ENCODE results near the gene HES1.

HES1 gene

DNA sequence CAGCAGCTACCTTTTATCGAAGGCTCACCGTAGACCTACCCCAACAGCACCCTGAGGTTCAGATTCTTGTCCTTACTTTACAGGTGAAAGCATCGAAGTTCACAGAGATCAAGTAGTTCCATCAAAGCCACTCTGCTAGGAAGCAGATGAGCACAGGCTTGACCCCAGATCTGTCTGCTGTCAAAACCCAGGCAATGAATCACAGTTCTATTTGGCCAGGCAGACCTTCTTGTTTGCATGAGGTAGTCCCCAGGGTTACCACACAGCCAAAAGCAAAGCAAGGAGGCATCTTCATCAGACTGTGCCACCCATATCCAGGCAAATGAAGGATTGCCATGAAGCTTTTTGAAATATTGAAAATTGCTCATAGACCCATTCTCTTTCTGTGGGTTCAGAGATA, 33.0 kb downstream of the HES1 start:
- TF ChIP-seq ZNF274 (IDR thresholded peaks at IDR 0.05; ENCODE audit: low read depth, low read length), result no peak
- no peak overlapping the region for H3K4me3 ChIP-seq (ENCODE audit: low read length)

DNA sequence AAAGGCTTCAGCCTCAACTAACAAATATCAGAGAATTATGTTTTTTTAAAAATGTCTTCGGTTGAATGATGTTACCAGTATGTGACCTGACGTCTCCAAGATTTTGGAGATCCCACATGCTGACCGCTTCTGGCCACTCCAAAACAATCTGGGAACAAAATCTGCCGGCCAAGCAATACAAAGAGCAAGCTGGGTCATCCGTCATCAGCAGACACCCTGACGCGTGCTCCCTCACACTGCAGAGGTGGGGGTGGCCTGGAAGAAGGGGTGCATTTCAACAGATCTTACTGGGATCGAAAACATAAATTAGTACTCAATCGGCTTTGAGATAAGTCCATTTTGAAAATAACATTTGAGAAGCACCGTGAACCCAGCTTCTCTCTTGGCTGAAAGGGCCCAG, 33.6 kb downstream of the HES1 start:
- no peak for TF ChIP-seq ZNF274 (IDR thresholded peaks at IDR 0.05; ENCODE audit: low read depth, low read length)
- no peak overlapping the region for H3K4me3 ChIP-seq (ENCODE audit: low read length)

DNA sequence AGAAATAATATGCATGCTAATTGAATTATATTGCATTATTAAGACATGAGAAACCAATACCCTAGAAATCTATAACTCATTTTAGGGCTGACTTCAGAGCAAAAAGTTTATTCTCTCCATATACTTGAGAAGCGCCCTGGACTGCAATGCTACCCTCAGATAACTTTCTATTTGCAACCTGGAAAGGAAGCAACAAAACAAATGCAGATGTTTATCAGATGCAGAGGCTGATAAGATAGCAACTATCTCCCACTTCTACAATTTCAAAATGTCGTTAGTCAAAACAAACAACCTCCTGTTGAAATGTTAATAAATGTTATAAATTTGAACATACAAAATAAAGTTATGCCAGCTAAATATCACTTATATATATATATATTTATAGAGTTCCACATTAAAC, 34.8 kb downstream of the HES1 start:
- TF ChIP-seq ZNF274 (IDR thresholded peaks at IDR 0.05; ENCODE audit: low read depth, low read length), result no peak

DNA sequence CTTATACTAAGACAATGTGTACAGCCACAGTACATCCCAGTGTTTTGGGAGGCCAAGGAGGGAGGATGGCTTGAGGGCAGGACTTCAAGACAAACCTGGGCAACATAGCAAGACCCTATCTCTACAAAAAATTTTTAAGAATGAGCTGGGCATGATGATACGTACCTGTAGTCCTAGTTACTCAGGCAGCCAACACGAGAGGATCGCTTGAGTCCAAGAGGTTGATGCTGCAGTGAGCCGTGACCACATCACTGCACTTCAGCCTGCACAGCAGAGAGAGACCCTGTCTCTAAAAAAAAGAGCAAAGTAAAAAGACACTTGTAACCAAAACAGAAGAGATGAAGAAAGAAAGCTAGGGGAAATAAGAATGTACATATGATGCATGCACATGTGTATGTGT, 38.5 kb downstream of the HES1 start:
- H3K4me3 ChIP-seq (ENCODE audit: low read length), result no peak overlapping the region
- no peak for TF ChIP-seq ZNF274 (IDR thresholded peaks at IDR 0.05; ENCODE audit: low read depth, low read length)

More for the DNA sequence above, 34.8 kb downstream of the HES1 start:
- H3K4me3 ChIP-seq (ENCODE audit: low read length), result no peak overlapping the region

DNA sequence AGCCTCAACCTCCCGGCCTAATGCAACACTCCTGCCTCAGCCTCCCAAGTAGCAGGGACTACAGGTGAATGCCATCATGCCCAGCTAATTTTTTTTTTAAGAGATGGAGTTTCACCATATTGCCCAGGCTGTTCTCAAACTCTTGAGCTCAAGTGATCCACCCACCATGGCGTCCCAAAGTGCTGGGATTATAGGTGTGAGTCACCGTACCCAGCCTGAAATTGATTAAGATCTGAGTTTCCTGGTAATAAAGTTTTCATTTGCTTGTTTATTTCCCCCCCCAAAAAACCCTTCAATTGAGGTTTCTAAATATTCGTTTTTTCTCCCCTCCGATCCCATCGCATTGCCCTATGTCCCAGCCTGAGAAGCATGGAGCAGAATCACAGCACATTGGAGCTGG, 39.0 kb downstream of the HES1 start:
- no peak for TF ChIP-seq ZNF274 (IDR thresholded peaks at IDR 0.05; ENCODE audit: low read depth, low read length)
- no peak overlapping the region for H3K4me3 ChIP-seq (ENCODE audit: low read length)

DNA sequence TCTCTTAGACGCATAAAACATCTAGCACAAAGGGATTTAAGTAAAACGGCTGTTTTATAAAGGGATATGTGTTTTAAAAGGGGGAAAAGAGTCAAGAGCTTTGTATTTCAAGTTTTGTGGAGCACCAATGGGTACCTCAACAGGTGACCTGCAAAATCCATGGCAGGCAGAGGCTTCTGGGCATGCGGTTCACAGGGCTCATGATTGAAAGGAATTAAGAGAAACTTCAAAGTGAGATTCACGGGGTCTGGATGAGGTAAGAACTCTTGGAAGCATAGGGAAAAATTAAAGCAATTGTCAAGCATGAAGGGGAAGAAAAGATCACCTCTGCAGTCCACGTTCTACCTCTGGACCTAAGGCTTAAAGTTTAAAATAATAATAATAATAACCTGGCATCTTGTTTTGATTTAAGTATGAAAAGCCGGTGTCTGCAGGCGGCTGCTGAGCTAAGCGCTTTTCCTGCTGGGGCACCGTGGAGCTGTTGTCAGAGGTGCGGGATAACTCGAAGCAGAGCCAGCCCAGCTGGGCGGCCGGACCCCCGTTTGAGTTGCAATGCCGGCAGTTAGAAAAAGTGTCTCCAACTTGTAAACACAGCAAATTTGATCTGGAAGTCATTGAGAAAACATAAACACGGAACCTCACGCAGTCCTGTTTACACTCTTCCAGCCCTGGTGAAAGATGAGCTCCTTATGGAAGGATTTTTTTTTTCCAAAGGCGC, 40.5 kb downstream of the HES1 start:
- no peak overlapping the region for H3K4me3 ChIP-seq (ENCODE audit: low read length)
- TF ChIP-seq ZNF274 (IDR thresholded peaks at IDR 0.05; ENCODE audit: low read depth, low read length), result no peak

DNA sequence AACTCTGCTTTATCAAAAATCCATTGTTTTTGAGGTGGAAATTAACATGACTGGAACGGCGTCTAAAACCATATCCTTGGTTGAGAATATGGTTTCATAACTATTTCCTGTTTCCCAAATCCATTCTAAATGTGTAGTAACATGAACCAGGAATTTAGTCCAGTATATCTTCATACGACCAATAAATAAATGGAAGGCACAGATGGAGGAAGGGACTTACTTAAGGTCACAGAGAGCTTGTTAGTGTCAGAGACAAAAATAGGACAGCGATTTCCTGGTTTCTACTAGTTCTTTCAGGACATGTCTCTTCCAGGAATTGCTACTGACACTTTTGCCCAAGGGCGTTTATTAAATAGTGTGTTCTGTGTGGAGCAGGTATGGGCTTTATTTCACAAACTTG, 41.2 kb downstream of the HES1 start:
- H3K4me3 ChIP-seq (ENCODE audit: low read length), result no peak overlapping the region
- TF ChIP-seq ZNF274 (IDR thresholded peaks at IDR 0.05; ENCODE audit: low read depth, low read length), result no peak

DNA sequence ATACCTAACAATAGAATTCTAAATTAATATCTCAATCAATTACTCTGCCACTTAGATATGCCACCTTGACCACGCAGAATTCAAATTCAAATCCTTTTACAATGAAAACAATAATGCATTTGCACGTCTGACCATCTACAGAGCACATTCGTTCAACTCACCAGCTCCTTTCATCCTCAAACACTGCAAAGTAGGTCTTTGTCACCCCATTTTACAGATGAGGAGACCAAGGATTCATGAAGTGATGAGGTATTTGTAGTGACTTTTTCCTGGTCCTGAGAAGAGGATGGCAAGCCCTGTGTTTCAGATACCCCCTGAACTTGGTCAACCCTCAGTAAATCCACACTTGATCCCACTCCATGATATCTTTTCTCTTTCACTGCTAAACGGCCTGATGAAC, 42.2 kb downstream of the HES1 start:
- no peak overlapping the region for H3K4me3 ChIP-seq (ENCODE audit: low read length)
- no peak for TF ChIP-seq ZNF274 (IDR thresholded peaks at IDR 0.05; ENCODE audit: low read depth, low read length)

DNA sequence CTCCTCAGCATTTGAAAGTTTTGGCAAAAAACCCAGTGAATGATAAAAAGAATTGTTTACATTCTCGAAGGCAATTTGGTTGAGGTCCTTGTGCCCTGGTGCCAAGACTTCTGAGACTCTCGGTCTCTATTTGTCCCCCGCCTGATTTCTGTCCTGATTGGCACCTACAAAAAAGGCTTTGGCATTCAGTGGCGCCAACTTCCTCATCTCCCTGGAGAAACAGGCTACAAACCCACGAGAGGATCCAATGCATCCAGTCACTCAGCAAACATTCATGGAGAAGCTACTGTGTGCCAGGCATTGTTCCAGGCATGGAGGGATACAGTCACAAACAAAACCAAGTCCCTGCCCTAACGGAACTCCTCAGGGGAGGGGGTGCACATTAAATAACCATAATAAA, 42.7 kb downstream of the HES1 start:
- no peak for TF ChIP-seq ZNF274 (IDR thresholded peaks at IDR 0.05; ENCODE audit: low read depth, low read length)
- H3K4me3 ChIP-seq (ENCODE audit: low read length), result no peak overlapping the region

DNA sequence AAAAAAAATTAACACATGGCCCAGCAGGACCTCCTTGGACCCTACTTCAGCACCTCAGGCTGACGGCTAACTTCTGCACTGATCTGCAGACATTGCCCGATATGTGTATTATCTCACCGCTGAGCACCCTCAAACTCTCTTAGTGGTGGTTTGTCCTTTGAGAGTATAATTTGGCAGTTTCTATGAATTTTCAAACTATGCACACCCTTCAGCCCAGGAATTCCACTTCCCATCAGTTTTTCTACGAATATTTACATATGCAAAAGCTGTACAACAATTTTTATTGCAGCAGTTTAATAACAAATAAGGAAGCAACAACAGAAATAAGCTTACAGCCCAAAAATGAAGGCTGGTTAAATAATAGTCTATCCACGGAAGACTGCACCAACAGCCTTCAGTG, 44.6 kb downstream of the HES1 start:
- TF ChIP-seq ZNF274 (IDR thresholded peaks at IDR 0.05; ENCODE audit: low read depth, low read length), result no peak
- no peak overlapping the region for H3K4me3 ChIP-seq (ENCODE audit: low read length)

DNA sequence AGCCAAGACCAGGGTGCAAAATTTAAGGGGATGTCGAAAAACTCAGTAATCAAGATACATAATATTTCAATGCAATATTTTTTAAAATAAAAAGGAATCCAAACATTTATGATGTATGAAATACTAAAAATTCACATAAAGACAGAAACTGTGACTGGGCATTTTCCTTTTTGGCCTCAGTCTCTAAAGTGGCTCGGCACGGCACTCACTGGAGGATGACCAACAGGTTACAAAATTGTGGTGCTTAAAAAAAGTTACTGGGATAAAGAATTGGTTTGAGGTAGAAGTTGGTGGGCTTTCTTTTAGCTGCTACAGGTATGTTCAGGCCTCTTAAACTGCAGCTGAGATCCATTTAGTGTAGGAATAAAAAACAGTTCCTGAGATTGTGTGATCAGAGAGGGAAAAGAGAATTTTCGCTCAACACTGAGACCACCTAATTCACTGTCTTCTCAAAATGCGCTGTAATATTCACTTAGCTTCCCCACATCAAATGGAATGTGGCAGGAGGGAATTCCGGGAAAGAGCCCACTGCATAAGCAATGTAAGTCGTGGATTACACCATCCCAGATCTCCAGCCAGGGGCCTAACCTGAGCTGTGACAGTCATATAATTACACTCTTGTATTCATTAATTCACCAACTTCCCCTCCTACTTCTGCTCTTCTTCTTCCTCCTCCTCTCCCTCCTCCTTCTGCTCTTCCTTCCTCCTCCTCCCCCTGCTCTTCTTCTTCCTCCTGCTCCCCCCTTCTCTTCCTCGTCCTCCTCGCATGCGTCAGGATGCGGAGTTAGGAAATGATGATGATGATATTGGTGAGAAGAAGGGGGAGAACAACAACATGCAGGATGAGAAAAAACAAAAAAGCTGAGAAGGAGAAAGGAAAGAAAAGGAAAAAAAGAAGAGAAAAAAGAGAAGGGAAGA, 45.9 kb downstream of the HES1 start:
- H3K4me3 ChIP-seq (ENCODE audit: low read length), result no peak overlapping the region
- no peak for TF ChIP-seq ZNF274 (IDR thresholded peaks at IDR 0.05; ENCODE audit: low read depth, low read length)

DNA sequence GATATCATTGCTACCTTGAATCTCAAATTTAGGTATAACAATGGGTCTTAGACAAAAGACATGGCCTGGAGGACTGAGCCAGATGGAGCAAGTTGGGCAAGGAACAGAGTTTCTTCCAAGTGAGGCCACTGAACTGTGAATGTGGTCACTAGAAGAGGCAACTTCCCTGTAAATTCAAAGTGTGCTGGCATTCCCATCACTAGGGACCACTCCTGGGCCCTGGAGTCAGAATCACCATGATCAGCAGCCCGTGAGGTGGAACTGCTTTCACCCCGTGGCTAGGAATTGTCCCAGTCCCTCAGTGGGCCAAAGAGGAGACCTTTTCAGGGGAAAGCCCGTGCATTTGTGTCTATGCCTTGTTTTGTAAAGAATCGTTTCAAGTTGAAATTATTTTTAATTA, 47.3 kb downstream of the HES1 start:
- H3K4me3 ChIP-seq (ENCODE audit: low read length), result no peak overlapping the region

DNA sequence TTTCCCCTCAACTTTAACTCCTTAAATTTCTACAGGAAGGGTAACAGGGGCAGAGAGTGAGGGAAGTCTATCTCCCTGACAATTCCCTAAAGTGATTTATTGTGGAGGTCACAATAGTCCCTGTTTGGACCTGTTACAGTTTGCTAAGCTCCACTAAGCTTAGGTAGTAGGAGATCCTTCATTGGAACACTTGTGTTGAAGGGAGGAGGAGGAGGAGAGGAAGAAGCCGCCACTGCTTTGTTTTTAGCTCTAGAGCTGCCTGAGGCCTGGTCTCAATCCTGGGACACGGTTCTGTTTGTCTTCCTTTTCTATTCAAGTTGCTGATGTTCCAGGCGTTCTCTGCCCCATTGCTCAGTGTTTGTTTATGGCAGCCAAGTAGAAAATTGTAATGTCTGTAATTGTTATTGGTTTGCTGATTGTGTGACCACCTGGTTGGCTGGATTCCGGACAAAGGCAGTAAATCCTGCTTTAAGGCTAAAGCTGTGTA, 48.4 kb downstream of the HES1 start:
- TF ChIP-seq ZNF274 (IDR thresholded peaks at IDR 0.05; ENCODE audit: low read depth, low read length), result no peak
- no peak overlapping the region for H3K4me3 ChIP-seq (ENCODE audit: low read length)

More for the DNA sequence above, 47.3 kb downstream of the HES1 start:
- no peak for TF ChIP-seq ZNF274 (IDR thresholded peaks at IDR 0.05; ENCODE audit: low read depth, low read length)

DNA sequence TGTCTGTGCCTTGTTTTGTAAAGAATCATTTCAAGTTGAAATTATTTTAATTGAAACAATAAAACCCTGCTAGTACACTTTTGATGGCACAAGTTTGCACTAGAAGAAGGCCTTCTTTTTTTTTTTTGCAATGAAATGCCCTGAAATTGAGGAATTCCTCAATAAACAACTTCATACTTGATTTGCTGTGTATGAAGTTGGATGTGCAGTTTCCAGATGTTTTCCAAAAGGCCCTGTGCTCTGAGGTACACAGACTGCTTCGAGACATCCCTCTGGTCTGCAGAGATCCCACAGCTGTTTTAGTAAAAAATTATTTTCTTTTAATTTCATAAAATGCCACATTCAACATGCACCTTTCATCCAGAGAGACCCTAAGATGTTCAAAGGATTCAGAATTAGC, 48.9 kb downstream of the HES1 start:
- no peak overlapping the region for H3K4me3 ChIP-seq (ENCODE audit: low read length)
- TF ChIP-seq ZNF274 (IDR thresholded peaks at IDR 0.05; ENCODE audit: low read depth, low read length), result no peak

DNA sequence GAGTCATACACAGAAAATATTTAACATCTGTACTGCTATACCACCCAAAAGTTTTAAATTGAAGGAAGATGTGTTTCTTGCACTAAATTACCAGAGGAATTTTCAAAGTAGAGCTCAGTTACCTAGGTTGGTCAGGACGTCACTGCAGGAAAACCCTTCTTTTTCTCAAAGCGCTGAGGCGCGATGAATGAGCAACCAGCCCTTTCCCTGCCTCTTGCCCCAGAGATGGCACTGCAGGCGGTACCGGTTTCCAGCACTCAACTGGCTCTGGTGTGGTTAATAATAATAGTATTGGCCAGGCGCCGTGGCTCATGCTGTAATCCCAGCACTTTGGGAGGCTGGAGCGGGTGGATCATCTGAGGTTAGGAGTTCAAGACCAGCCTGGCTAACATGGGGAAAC, 49.3 kb downstream of the HES1 start:
- no peak overlapping the region for H3K4me3 ChIP-seq (ENCODE audit: low read length)
- no peak for TF ChIP-seq ZNF274 (IDR thresholded peaks at IDR 0.05; ENCODE audit: low read depth, low read length)
